Superior temporal gyrus (tissue), 1 donor: ENCODE results near the gene C1orf185.
"Not testable (repeated sequence)": the region's sequence is repeated elsewhere in the genome, so short reads cannot be mapped to it uniquely, and the experiment has no call there.

Source experiments
- DNase-seq: peaks from one replicate; pipeline ENCODE4 v3.0.0-alpha.2; 2016; ENCODE audit errors: extremely low spot score

The C1orf185 gene

DNA sequence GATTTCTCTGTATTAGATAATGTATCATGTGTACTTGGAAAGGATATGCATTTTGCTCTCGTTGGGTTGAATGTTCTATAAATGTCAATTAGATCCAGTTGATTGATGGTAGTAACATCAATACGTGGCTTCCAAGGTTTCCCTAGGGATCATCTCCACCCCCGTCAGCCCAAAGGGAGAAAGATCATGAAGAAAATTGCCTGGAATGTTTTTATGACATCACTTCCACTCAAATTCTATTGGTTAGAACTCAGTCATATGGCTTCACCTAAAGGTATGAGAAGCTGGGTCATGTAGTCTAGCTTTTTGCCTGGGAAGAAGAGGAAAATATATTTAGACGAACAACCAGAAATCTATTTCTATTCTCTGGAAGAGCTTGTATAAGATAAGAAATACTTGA is at the start of gene C1orf185:
C1orf185 (plus strand) TSS at position 253 of the 400 bp plus-strand sequence; CDS start at position 259, 6 bp downstream.
- DNase-seq, result no peak

DNA sequence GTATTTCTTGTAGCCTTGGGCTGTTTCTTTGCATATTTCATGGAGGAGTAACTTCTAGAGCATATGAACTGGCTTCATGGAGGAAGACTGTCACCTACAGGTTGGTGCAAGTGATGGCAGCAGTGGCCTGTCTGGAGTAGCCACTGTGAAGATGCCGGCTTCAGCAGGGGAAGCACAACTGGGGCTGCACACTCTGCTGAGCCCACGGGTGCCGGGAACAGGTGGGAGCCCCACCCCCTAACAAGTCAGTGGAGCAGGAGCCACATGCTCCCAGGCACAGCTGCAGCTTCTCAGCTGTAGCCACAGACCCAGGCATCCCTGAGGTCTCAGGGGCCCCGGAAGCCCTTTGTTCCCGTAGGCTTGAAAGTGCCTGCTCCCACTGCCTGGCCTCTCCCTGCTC is 43.2 kb upstream of the C1orf185 start:
- DNase-seq, result no peak

GRCh38 chr1:51061231-51061918 is 40.7 kb upstream of the C1orf185 start:
- no peak for DNase-seq

- DNase-seq, result no peak
Measured at GRCh38 chr1:51063121-51063520, 38.9 kb upstream of the C1orf185 start.

- no peak for DNase-seq
Measured at GRCh38 chr1:51070011-51070410, 32.0 kb upstream of the C1orf185 start.

- DNase-seq, result no peak
Measured at GRCh38 chr1:51070640-51071039, 31.4 kb upstream of the C1orf185 start.

- no peak for DNase-seq
Measured at GRCh38 chr1:51071291-51072042, 30.6 kb upstream of the C1orf185 start.

- no peak for DNase-seq
Measured at GRCh38 chr1:51072043-51072439, 30.0 kb upstream of the C1orf185 start.

DNA sequence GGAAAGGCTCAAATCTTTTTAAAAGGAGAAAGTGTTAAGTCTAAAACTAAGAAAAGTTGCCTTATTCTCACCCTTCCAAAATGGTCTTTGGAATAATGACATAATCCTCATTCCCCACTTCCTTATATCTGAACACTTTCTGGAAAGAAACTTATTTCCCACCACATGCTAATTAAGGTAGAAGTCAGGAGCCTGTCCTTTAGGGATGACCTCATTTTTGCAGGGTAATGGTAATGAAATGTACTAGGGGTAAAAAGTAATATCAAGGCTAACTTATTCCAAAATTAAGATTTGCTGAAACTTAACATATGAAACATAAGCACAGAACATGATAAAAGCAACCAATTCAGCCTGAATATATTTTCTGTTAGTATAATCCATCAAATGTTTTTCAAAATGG is 29.4 kb upstream of the C1orf185 start:
- no peak for DNase-seq

- DNase-seq, result no peak
Measured at GRCh38 chr1:51073456-51073855, 28.6 kb upstream of the C1orf185 start.

DNA sequence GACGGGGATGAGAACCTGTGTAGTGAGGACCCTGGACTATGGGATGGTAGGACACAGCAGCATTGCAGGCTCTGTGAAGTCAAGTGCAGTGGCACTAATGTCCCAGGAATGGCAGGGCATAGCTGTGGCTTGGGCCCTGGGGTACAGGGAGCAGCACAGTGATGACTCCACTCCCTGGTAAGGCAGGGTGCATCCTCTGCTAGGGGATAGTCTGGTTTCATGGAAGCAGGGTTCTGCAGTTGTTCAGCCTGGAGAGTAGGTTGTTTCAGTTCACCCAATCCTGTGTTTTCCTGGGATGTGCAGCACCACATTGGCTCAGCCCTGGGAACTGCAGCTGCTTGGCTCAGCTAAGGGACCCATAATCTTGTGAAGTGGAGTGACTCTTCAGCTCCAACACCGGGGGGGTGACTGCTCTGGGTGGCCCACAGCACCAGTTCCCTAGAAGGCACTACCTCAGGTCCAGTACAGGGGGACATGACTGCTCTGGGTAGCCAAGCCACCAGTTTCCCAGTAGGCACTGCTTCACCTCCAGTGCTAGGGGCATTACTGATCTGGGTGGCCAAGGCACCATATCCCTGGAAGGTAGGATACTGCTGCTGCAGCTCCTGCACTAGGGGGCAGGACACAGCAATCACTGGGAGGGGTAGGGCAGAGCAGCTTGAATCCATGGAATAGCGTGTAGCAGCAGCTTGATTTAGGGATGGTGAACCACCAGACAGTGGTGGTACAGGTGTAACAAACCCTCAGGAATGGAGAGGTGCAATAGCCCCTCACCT is 15.3 kb upstream of the C1orf185 start:
- DNase-seq, result no peak

- DNase-seq, result no peak
Measured at GRCh38 chr1:51088474-51088873, 13.6 kb upstream of the C1orf185 start.

DNA sequence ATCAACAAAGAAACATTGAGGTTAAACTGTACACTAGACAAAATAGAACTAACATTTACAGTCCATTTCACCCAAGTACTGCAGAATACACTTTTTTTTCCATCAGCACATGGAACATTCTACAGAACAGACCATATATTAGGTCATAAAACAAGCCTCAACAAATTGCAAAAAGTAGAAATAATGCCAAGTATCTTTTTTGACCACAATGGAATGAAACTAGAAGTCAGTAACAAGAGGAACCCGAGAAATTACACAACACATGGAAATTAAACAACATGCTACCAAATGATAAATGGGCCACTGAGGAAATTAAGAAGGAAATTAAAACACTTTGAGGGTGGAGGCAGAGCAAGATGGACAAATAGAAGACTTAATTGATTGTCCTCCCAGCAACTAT is 8.4 kb upstream of the C1orf185 start:
- no peak for DNase-seq

DNA sequence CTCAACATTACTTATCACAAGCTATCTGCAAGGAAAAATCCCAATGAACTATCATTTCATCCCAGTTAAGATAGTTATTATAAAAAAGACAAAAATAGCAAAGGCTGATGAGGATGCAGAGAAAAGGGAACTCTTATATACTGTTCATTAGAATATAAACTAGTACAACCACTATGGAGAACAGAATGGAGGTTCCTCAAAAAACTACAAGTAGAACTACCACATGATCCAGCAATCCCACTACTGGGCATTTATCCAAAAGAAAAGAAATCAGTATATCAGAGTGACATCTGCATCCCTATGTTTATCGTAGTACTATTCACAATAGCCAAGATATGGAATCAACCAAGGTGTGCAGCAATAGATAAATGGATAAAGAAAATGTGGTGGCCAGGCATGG is 4.9 kb upstream of the C1orf185 start:
- no peak for DNase-seq

GRCh38 chr1:51100264-51100880 is 1.7 kb upstream of the C1orf185 start:
- no peak for DNase-seq

DNA sequence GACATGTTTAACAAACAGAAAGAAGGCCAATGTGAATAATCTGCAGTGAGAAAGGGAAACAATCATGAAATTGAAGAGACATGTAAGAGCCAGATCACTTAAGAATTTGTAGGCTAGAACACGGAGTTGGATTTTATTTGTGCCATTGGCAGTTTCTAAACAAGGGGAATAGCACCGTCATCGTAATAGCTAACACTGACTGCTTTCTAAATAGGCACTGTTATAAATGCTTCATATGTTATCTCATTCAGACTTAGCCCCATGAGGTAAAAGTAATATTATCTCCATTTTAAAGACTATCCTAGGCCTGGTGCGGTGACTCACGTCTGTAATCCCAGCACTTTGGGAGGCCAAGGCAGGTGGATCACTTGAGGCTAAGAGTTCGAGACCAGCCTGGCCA is 12.1 kb downstream of the C1orf185 start:
- DNase-seq, result no peak

DNA sequence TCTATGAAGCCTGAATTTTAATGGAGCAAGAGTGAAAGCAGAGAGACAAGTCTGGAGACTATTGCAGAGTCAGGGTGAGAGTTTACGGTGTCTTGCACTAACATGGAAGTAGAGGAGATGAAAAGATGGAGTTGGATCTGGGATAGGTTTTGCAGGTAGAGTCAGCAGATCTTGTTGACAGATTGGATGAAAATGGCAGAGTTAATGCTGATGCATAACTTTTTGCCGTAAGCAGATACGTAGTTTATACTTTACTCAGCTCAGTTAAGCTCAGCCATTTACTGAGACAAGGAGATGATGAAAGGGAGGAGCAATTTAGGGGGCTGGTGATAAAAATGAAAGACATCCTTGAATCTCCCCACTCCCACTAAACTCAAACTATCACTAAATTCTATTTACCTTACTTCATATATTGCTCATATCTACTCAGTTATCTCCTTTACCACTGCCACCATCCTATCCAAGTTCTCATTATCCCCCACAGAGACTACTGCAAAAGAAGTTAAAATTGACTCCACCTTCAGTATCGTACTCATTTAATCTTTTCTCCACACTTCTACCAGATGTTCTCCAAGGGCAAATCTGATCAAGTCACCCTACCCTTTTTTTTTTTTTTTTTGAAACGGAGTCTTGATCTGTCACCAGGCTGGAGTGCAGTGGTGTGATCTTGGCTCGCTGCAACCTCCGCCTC is 13.8 kb downstream of the C1orf185 start:
- DNase-seq, result no peak

GRCh38 chr1:51119331-51119730 is 17.3 kb downstream of the C1orf185 start:
- DNase-seq, result no peak

DNA sequence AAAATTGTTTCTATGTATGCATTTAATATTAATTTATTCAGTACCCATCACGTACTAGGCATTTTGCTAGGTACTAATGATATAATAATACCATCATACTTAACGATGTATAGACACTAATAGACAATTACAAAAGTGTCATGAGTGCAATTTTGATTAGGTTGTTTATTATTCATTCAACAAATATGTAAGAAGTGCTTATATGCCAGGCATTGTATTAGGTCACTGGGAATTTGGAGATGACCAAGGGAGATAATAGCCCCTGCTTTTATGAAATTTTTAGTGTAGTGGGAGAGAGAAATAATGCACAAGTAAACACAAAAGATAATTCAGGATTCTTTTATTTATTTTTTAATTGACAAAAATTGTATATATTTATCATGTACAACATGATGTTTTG is 18.6 kb downstream of the C1orf185 start:
- no peak for DNase-seq

DNA sequence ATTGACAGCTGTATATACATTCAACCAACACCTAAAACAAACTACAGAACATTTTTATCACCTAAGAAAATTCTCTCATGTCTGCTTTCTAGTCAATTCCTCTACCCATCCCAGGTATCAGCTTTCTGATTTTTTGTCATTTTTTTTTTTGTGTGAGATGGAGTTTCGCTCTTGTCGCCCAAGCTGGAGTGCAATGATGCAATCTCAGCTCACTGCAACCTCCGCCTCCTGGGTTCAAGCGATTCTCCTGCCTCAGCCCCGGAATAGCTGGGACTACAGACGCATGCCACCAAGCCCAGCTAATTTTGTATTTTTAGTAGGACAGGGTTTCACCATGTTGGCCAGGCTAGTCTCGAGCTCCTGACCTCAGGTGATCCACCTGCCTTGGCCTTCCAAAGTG is 25.1 kb downstream of the C1orf185 start:
- DNase-seq, result not testable (repeated sequence)

- no peak for DNase-seq
Measured at GRCh38 chr1:51131185-51131584, 29.2 kb downstream of the C1orf185 start.

GRCh38 chr1:51133045-51133444 is 31.0 kb downstream of the C1orf185 start:
- DNase-seq, result no peak
